NT2/D1 (cell line): ENCODE results near the gene STEAP4.

ENCODE experiments used
- YY1 ChIP-seq: IDR thresholded peaks from 2 replicates; pipeline ENCODE4 v1.6.1; 2011; ENCODE audit not compliant: insufficient read length, insufficient read depth
- ZNF274 ChIP-seq: IDR thresholded peaks from 2 replicates; pipeline ENCODE4 v1.6.1; 2011; ENCODE audit warnings: mild to moderate bottlenecking, low read depth, low read length

- TF ChIP-seq YY1 = no peak
- TF ChIP-seq ZNF274 = no peak
These were observed 40.4 kb upstream of the STEAP4 start for GRCh38 chr7:88347090-88347489.
